ENCODE measurements around the gene GPR137.

DNA sequence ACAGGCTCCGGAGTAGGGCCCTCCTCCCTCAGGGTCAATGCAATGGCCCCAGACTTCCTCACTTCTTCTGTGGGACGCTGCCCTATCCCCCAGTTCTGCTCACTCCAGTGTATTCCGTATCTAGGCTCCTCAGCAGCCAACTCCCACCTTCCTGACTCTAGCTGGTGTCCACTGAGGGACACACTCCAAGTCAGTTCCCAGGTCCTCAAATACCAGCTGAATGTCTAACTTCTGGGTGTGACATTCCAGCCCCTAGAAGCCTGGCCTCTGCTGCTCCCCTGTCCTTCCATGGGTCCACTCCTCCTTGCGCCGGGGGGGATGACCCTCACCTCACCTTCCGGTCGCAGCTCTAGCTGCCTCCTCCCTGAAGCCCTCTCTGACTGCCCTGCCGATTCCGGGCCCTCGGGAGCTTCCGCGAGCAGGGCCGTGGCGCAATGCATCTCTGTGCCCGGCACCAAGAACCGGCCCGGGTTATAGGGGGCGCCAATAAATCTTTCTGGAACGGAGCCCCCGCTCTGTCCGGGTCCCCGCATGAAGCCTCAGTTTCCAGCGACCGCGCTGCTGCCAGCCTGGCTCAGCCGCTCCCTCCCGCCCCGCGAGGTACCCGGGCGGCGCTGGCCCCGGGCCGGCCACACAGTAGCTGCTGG is 16.6 kb upstream of the GPR137 start:
- TF ChIP-seq POLR2AphosphoS5 (IDR thresholded peaks at IDR 0.05) (peak in 2 of 4 donors; percentile 0 to 35), POLR2A (IDR thresholded peaks at IDR 0.05) (no peak), EP300 (IDR thresholded peaks at IDR 0.05) (no peak)
- TF ChIP-seq, protein P1, sequence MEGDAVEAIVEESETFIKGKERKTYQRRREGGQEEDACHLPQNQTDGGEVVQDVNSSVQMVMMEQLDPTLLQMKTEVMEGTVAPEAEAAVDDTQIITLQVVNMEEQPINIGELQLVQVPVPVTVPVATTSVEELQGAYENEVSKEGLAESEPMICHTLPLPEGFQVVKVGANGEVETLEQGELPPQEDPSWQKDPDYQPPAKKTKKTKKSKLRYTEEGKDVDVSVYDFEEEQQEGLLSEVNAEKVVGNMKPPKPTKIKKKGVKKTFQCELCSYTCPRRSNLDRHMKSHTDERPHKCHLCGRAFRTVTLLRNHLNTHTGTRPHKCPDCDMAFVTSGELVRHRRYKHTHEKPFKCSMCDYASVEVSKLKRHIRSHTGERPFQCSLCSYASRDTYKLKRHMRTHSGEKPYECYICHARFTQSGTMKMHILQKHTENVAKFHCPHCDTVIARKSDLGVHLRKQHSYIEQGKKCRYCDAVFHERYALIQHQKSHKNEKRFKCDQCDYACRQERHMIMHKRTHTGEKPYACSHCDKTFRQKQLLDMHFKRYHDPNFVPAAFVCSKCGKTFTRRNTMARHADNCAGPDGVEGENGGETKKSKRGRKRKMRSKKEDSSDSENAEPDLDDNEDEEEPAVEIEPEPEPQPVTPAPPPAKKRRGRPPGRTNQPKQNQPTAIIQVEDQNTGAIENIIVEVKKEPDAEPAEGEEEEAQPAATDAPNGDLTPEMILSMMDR (IDR thresholded peaks at IDR 0.05) = no peak
